Left ventricle myocardium superior (tissue), 1 donor: ENCODE measurements around the gene STRBP. TPM values are rescaled to one million over a fixed set of nuclear protein-coding genes. Genes with fewer than 3 reads are reported as not detected.
A peak's percentile ranks its signal among the peaks of the same experiment; 100 is the strongest.
"Not testable (repeated sequence)": the region's sequence is repeated elsewhere in the genome, so short reads cannot be mapped to it uniquely, and the experiment has no call there.

Source experiments
- ATAC-seq: fragments of 200-7000 bp; cut with Tn5 transposase; one replicate; pipeline ENCODE4 v1.9.1; 2020; ENCODE audit warnings: mild to moderate bottlenecking, moderate library complexity
- DNase-seq: peaks from one replicate; pipeline ENCODE4 v3.0.0-alpha.2; 2020
- intact Hi-C: fragments of 100-400 bp; cut with micrococcal nuclease; formaldehyde crosslinking; loops from one replicate; pipeline ENCODE4 v1.11.0; 2022
- long read RNA-seq: library from polyadenylated mRNA; unstranded; transcript quantifications from one replicate; pipeline ENCODE4 v2.0.0, GENCODE V29; 2021
- total RNA-seq: library from RNA; stranded (reverse); fragmentation: NEBNext Ultra II Directional; extraction: Animal tissue kit (Norgen Biotek cat#: 25700); gene quantifications from one replicate; pipeline ENCODE4 v1.2.1, GENCODE V29; 2021
- donor health status: DM: no; HTN: yes; CAD: no; lungs with severe emphysema.

The STRBP gene
- 21.3 TPM for total RNA-seq
- long read RNA-seq, partial matches to known transcripts = 6 of 22 reads
- long read RNA-seq, other reads (novel, unspliced or antisense) = 16 of 22 reads

- intact Hi-C loops = no loop called here
- ATAC-seq = peak; percentile 97
- DNase-seq = peak; percentile 96
Measured at GRCh38 chr9:123268465-123269259, at the start of gene STRBP. Gene STRBP, minus strand, starts transcription at chr9:123268586. Its CDS starts 84,452 bp downstream, at chr9:123184134.

DNA sequence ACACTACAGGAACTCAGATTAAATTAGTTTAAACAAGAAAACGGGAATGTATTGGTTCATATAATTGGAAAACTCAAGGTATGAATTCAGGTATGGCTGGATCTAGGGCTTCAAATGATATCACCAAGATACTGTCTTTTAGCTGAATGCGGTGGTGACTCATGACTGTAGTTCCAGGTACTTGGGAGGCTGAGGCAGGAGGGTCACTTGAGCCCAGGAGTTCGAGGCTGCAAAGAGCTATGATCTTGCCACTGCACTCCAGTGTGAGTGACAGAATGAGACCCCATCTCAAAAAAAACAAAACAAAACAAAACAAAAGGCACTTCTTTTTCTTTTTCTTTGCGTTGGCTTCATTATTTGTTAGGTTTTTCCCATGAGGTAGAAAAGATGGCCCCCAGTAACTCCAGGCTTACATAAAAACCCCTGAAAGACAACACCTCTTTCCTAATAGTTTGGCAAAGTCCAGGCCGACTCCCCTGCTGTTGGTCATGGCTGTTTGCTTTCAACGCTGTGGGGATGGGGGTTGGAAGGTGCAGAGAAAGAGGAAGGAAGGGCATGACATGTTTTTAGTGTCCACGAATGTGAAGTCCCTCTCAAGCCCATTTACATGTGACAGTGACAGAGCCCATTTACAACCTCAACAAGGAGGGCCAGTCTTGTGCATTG, 47.8 kb upstream of the STRBP start:
- intact Hi-C loops = no loop called here
- DNase-seq = no peak
- ATAC-seq = no peak

DNA sequence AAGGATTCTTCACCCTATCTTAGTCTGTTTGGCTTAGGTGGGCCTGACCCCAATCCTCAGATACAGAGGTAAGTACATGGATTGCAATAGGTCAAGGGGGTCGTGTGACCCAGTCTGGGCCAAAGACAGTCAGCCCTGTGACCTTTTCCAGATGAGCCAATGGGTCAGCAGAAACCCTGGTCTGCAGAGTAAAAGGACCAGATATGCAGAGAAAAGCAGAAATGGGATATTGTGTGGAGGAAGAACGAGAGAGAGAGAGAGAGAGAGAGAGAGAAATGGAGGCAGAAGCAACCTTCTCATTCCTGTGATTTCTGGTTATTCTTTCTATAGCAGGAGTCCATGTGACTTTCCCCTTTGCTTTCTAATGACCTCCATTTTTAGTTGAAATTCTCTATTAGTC, 47.2 kb upstream of the STRBP start:
- intact Hi-C loops = no loop called here
- DNase-seq (no peak), ATAC-seq (no peak)

GRCh38 chr9:123314617-123315016, 46.2 kb upstream of the STRBP start:
- ATAC-seq (no peak), DNase-seq (no peak)
- intact Hi-C loops = no loop called here

GRCh38 chr9:123312306-123312877, 44.0 kb upstream of the STRBP start:
- intact Hi-C loops = no loop called here
- no peak for ATAC-seq
- no peak for DNase-seq

DNA sequence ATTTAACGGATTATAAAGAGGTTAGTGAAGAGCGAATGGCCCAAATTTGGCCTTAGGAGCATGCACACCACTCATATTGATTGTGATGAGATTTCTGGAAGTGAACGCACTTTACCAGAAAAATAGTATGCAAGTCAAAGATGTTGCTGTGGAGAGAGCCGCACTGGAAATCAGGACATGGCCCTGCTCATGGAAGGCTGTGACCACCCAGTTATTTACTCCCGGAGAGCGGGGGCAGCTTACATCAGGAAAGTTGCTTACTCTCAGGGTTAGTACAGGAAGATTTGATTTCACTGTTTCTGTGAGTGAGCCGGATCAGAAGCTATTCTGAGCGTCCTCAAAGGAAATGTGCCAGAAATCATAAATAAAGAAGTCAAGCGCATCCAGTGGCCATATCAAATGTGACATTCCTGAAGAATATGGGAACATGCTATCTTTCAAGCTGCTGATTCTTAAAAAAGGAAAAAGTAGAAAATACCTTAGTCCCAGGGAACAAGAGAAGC, 42.9 kb upstream of the STRBP start:
- intact Hi-C loops = no loop called here
- DNase-seq (no peak), ATAC-seq (no peak)

GRCh38 chr9:123310551-123311249, 42.3 kb upstream of the STRBP start:
- DNase-seq (no peak), ATAC-seq (no peak)
- intact Hi-C loops = no loop called here

DNA sequence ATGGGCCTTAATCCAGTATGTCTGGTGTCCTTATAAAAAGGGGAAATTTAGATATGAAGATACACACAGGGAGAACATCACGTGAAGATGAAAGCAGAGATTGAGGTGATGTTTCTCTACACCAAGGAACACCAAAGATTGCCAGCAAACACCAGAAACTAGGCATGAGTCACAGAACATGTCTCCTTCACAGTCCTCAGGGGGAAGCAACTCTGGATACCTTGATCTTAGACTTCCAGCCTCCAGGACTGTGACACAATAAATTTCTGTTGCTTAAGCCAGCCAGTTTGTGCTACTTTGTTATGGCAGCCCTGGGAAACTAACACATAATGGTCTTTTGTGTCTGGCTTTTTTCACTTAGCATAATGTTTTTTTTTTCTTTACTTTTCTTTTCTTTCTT, 41.2 kb upstream of the STRBP start:
- ATAC-seq = no peak
- no peak for DNase-seq
- intact Hi-C loops = no loop called here

DNA sequence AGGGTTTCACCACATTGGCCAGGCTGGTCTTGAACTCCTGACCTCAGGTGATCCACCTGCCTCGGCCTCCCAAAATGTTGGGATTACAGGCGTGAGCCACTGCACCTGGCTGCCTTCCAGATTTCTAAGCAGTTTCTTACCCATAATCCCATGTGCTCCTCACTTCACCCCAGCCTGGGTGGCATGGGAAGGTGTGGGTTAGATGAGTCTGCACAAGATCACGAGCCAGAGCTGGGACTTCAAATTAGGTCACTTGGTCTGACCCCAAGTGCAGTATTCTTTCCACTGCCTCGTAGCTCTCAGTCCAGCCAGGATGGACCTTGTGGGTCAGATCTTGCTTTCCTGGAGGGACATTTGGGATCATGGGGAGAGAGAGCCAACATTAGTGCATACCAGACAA, 37.5 kb upstream of the STRBP start:
- ATAC-seq = peak; percentile 72
- intact Hi-C loops = no loop called here
- no peak for DNase-seq

- intact Hi-C loops = no loop called here
- DNase-seq = no peak
- no peak for ATAC-seq
Measured at GRCh38 chr9:123304340-123304691, 35.9 kb upstream of the STRBP start.

- intact Hi-C loops = no loop called here
- DNase-seq = no peak
- no peak for ATAC-seq
Measured at GRCh38 chr9:123302348-123303214, 34.2 kb upstream of the STRBP start.

DNA sequence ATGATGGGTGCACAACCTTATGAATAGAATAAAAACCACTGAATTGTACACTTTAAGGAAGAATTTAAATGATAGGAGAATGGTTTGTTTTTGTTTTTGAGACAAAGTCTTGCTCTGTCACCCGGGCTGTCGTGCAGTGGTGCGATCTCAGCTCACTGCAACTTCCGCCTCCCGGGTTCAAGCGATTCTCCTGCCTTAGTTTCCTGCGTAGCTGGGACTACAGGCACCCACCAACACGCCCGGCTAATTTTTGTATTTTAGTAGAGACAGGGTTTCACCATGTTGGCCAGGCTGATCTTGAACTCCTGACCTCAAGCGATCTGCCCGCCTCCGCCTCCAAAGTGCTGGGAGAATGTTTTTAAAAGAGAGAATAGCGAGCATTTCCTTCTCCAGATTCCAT, 33.5 kb upstream of the STRBP start:
- ATAC-seq, DNase-seq, intact Hi-C loops: not testable (repeated sequence)

DNA sequence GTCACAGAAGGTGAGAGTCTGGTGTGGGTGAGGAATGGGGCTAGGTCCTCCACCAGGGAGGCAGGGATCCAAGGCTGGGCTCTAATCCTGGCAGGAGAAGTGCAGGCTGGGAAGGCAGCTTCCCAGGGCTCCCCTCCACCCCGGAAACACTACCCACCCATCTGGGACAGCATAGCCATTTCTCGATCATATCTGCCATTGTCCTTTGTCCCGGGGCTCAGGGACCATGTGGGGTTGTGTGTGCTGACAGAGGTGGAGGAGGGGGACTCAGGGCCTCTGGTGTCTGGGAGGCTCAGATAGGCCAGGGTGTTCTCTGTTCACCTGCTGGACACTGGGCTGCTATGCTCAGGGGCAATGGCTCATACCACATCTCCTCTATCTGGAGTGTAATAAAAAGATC, 32.2 kb upstream of the STRBP start:
- DNase-seq = no peak
- intact Hi-C loops = no loop called here
- peak; percentile 11 for ATAC-seq

DNA sequence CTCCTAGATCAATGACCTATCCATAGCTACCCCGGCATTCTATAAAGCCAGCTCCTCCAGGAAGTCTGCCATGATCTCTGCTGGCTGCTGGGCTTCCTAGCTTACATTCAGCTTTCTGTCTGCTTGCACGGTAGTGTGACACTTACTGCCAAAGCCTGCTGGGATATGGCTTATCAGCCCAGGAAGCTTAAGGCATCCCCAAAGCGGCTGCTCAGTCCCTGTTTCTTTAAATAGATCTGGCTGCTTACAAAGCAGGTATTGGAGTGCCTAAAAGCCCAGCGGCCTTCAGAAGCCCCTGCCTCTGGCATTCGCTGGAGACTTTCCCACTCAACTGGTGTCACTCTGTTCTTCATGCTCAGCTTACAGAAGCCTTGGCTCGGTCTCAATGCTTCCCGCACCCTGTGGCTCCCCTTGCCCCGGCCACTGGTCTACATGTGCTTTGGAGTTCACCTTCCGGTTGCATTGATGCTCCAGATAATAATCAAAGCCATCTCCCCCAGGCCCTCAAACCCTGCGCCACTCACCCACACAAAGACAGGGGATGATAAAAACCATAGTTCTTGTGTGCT, 31.3 kb upstream of the STRBP start:
- DNase-seq (peak; percentile 37), ATAC-seq (peak; percentile 93)
- intact Hi-C loops = no loop called here

- intact Hi-C loops = no loop called here
- DNase-seq (no peak), ATAC-seq (no peak)
Measured at GRCh38 chr9:123296174-123296573, 27.8 kb upstream of the STRBP start.

GRCh38 chr9:123291736-123292135, 23.4 kb upstream of the STRBP start:
- ATAC-seq (no peak), DNase-seq (no peak)
- intact Hi-C loops = no loop called here

DNA sequence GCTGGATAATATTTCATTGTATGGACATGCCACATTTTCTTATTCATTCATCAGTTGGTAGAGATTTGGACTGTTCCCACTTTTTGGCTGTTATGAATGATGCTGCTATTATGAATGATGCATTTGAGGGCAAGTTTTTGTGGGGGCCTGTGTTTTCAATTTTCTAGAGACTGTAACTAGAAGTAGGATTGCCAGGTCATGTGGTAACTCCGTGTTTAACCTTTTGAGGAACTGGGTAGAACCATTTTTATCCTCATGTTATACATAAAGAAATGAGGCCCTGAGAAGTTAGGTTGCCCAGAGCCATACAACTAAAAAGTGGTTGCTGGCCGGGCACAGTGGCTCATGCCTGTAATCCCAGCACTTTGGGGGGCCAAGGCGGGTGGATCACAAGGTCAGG, 22.4 kb upstream of the STRBP start:
- ATAC-seq (no peak), DNase-seq (no peak)
- intact Hi-C loops = no loop called here

GRCh38 chr9:123287639-123288038, 19.3 kb upstream of the STRBP start:
- DNase-seq (no peak), ATAC-seq (no peak)
- intact Hi-C loops = no loop called here
